Cerebellar nuclear complex (tissue), 1 donor: ENCODE measurements around the gene EIF2AK3.
"Not testable (repeated sequence)": the region's sequence is repeated elsewhere in the genome, so short reads cannot be mapped to it uniquely, and the experiment has no call there.

ENCODE experiments used
- DNase-seq, 2 experiments: peaks; one replicate each; lab custom pipeline; 2025; lab: John Stamatoyannopoulos, UW

The EIF2AK3 gene

DNA sequence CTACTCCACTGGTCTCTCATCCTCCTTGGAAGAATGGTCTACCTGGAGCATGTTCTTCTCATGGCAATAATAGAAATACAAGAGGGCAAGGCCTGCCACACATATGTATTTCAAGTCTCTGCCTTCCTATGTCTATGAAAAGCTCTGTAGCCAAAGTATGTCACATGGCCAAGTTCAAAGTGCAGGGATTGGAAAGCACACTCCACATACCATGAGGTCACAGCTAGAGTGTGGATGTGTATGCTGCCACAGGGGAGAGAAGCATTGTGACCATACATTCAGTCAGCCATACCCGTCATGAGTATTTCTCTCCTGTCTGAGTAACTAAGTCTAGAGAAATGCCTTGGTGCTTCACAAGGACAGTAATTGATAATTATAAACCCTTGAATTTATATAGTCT lies 8.8 kb upstream of the EIF2AK3 start:
- DNase-seq = no peak

DNA sequence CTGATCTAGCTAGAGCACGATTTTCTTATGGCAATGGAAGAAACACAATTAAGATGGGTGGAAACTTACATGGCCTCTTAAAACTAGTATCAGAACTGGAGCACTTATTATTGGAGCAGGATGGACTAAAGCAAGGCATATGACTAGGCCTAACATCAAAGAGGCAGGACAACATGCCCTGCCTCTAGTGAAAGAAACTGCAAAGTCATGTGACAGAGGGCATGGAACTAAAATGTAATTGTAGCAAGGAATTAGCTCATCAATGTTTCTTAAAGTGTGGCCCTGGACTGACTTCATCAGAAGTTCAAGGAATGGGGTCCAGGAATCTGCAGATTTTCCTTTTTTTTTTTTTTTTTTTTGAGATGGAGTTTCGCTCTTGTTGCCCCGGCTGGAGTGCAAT lies 5.3 kb upstream of the EIF2AK3 start:
- no peak for DNase-seq

GRCh38 chr2:88628571-88628939 lies 1.3 kb upstream of the EIF2AK3 start:
- DNase-seq = no peak

DNA sequence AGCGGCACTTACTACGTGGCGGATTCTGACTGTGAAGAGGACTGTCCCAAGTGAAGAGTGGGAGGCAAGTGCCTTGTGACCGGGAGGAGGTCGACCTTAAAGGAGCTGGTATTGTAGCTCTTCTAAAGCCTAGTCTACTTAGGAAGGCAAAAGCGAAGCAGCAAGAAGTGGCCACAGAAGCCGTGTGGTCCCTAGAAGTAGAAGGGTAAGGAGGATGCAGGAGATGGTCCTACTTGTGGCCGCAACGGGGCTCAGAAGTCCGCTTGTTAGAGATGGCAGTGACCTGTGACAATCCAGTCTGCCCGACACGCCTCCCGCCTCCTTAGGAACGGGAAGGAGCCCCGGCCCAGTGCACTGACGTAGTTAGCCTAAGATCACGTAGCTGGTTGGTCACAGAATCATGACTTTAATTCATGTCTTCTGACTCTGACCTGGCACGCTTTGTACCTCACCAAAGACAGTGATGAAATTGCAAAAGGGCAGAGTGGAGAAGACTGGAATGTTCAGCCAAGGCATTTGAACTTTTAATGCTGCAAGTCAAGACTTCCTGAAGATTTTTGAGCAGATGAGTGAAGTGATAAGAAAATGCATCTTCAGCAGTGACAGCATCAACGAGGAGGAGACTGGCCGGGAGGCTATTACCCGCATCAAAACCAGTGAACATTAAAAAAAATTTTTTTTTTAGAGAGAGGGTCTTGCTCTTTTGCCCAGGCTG lies 749 bp upstream of the EIF2AK3 start:
- DNase-seq = peak in 1 of 2 experiments; percentile 37

DNA sequence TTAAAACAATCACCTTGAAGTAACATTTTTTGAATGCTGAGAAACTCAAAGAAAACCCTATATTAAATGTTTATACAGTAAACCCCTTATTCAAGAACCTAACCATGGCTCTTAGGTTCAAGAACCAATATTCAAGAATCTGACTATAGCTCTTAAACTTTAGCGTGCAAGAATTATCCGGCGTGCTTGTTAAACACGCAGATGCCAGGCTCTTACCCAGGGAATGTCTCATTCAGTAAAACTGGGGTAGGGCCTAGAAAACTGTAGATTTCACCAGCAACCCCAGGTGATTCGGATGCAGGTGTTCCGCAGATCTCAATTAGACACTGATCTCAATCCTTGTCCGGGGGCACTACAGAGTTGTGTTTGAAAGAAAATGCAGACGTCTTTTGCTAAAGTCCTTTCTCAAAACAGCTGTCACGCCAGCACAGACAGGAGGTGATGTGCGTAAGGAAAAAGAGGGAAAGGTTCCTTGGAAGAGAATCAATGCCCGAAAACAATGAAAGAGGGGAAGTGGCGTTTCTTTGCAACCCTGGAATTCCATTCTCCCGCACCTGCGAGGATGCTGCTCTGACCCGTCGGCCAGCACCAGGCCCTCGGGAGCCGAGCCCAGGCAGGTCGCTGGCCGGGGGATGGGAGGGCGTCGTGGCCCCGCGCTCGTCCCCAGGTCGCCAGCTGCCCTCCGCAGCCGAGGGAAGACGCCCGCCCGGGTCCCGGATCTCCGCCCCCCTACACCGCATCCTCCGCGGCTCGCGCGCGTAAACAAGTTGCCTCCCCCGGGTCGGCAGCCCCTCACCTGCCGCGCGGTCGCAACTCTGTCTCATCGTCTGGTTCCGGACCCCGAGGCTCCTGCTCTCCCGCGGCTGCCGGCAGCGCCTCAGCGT lies 851 bp downstream of the EIF2AK3 start:
- no peak for DNase-seq

GRCh38 chr2:88624477-88624876 lies 2.8 kb downstream of the EIF2AK3 start:
- DNase-seq = no peak

GRCh38 chr2:88623831-88624465 lies 3.3 kb downstream of the EIF2AK3 start:
- not testable (repeated sequence) for DNase-seq

- DNase-seq = no peak
Observed at GRCh38 chr2:88622307-88622706, 5.0 kb downstream of the EIF2AK3 start.

DNA sequence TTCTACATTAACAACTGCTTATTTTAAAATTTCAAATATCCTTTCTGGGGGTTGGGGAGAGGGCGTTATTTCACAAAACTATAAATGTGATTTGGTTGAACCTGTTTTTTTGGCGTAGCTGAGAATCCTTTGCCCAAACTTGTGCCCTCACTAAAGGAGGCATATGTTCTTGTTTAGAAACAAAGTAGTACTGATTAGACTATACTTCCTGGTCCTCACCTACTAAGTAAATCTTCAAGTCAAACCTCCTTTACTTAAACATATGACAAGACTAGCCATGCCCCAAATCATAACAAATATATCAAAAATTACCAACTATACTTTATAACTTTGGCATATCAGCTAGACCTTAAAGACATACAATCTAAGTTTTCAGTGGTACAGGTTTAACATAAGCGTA lies 5.8 kb downstream of the EIF2AK3 start:
- no peak for DNase-seq

DNA sequence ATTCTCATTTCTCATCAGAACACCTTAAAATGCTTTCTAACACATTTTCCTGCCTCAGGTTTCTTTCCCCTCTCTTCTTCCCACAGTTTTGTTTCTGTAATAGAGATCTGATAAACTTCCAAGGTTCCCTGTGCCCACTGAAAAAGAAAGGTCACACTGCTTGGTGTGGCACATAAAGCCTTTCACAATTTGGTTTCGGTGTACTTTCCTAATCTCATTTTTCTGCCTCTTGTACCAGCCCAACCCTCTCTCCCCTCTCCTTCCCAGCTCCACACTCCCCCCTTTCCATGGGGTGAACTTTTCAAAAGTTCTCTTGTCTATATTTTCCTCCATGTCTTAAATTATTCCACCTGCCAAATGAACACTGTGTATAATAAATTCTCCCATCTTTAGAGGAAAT lies 7.2 kb downstream of the EIF2AK3 start:
- no peak for DNase-seq

- DNase-seq = no peak
Observed at GRCh38 chr2:88615822-88616221, 11.4 kb downstream of the EIF2AK3 start.

DNA sequence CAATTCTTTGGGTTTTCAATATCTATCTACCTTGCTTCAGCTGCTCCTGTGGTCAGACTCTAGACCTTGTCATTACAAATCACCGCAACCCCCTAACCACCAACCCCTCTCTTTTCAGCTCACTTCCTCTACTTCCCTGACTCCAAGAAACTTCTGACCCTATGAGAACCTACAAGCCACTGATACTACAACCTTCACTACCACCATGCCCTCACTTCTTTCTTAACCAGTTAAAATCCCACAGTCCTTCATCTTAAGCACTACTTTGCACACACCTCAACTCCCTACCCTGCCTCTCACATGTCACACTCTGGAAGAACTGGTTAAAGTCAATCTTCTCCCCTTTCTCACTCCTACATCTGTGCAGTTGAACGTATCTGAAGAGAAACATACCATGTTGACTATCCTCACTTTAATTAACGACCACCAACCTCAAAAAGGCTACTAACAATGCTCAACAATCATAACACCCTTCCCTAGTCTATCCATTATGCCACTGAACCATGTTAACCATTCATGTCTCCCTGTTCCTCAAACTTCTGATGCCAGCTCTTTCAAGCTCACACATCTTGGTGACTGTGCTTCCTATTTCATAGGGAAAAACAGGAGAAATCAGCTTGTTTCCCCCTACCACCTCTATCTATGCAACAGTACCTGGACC lies 12.6 kb downstream of the EIF2AK3 start:
- no peak for DNase-seq

GRCh38 chr2:88613921-88614320 lies 13.3 kb downstream of the EIF2AK3 start:
- no peak for DNase-seq

GRCh38 chr2:88608184-88608583 lies 19.1 kb downstream of the EIF2AK3 start:
- DNase-seq = no peak

- no peak for DNase-seq
Observed at GRCh38 chr2:88607416-88607815, 19.8 kb downstream of the EIF2AK3 start.

DNA sequence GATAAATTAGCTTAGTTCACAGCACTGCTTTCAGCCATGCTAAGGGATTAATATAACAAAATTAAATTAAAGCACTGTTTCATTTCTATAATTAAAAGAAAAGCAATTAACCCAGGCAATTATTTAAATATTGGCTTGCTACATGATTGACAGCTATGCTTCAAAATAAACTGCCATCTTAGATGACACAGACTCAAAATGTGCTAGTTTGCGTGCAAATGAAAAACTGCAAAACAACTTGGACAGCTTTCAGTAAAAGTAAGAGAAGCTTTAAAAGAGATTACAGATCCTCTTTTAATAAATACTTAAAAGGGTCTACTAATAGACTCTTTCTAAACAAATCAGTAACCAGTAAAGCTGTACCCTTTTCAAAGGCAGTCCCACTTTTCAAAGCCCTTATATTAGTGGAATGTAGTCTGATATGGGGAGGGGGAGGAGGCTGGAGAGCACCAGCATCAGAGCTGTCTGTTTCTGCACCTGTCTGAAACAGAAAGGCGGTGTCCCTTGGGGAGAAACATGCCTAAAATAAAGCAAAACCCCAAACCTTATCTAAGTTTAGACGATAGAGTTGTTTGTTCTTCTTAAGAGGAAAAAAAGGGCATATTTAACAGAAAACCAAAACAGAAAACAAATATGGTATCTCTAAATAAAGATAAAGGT lies 20.8 kb downstream of the EIF2AK3 start:
- no peak for DNase-seq

- no peak for DNase-seq
Observed at GRCh38 chr2:88603146-88603545, 24.1 kb downstream of the EIF2AK3 start.

- no peak for DNase-seq
Observed at GRCh38 chr2:88602022-88602421, 25.2 kb downstream of the EIF2AK3 start.

DNA sequence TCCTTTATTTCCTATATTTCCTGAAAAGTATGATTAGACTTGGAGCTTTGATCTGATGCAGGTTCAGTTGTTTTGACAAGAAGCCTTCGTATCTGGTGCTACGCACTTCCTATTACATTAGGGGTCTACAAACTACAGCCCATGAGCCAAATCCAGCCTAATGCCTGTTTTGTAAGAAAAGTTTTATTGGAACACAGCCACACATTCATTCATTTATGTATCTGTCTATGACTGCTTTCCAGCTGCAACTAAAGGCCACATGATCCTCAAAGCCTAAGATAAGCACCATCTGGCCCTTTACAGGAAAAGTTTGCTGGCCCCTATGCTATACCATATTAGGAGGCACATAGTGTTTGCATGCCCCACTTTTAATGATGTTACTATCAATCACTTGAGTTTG lies 26.0 kb downstream of the EIF2AK3 start:
- DNase-seq = no peak

GRCh38 chr2:88600038-88600465 lies 27.2 kb downstream of the EIF2AK3 start:
- DNase-seq = peak; percentile 11 to 41

DNA sequence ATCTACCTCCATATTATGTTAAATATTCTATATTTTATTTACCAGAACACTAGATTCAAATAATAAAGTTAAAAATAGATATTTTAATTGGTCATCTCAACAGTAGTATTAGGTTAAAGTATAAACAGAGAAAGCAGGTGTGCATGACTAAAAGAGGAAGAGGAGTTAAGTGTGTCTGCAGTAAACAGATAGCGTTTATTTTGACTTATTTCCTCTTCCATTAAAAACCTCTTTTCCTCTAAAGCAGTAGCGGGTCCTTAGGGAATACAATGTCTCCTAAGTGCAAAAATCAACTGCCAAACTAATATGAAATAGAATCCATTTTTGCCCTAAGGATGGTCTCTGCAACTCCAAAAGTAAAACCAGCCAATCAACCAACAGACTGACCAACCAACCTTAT lies 27.7 kb downstream of the EIF2AK3 start:
- DNase-seq = no peak

DNA sequence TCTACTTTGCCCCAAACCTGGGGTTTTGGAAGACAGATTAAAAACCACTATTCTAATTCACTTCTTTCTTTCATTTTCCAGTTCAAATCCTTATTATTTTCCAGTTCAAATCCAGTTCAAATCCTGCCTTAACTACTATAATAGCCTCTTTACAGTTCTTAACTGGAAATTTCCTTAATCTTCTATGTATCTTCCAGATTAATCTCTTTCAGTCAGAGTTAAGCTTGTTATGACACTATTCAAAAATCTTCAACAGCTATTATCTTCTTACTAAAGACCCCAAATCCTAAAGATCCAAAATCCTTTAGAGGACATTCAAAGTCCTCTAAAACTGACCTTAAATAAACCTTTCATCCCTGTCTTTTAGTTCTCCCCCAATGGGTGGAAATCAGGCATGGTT lies 30.1 kb downstream of the EIF2AK3 start:
- no peak for DNase-seq
